MV-4-11 (cell line): ENCODE data around the gene FAM83G.
"Not testable (repeated sequence)": the region's sequence is repeated elsewhere in the genome, so short reads cannot be mapped to it uniquely, and the experiment has no call there.

Experiments
- DNase-seq: peaks from one replicate; lab custom pipeline; 2025; lab: John Stamatoyannopoulos, UW

The FAM83G gene, protein sequence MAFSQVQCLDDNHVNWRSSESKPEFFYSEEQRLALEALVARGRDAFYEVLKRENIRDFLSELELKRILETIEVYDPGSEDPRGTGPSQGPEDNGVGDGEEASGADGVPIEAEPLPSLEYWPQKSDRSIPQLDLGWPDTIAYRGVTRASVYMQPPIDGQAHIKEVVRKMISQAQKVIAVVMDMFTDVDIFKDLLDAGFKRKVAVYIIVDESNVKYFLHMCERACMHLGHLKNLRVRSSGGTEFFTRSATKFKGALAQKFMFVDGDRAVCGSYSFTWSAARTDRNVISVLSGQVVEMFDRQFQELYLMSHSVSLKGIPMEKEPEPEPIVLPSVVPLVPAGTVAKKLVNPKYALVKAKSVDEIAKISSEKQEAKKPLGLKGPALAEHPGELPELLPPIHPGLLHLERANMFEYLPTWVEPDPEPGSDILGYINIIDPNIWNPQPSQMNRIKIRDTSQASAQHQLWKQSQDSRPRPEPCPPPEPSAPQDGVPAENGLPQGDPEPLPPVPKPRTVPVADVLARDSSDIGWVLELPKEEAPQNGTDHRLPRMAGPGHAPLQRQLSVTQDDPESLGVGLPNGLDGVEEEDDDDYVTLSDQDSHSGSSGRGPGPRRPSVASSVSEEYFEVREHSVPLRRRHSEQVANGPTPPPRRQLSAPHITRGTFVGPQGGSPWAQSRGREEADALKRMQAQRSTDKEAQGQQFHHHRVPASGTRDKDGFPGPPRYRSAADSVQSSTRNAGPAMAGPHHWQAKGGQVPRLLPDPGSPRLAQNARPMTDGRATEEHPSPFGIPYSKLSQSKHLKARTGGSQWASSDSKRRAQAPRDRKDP

DNA sequence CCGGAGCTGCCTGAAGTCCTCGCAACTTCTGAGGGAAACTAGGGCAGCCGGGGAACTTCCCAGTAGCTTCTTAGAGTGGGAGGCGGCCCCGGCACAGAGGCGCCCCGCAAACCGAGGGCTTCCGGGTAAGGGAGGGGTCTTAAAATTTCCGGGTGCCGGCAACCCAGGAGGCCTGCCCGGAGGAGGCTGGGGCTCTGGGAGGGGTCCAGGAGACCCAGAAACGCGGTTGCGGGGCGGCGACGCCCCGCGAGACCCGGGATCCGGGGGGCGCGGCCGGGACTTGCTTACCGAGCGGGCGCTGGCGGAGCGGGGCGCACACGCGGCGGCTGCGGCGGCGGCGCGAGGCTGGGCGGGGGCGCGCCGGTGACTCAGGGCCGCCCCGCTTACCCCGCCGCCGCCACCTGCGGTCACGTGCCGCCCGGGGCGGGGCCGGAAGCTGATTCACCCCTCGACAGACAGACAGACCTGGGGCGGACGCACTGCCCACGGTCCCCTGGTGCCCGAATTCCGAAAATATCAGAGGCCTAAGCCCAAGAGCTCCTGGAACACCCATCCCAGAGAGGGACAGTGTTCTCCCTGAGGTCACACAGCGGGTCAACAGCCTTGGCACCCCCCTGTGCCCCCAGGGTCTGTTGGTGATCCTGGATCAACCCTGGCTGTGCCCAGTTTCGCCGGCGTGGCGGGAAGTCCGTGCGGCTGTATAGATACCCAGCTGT, at the start of gene FAM83G:
Gene FAM83G (minus strand): TSS at position 344 of the 716 bp plus-strand sequence. CDS start 723 bp downstream, outside the sequence.
- DNase-seq, result peak; percentile 65

DNA sequence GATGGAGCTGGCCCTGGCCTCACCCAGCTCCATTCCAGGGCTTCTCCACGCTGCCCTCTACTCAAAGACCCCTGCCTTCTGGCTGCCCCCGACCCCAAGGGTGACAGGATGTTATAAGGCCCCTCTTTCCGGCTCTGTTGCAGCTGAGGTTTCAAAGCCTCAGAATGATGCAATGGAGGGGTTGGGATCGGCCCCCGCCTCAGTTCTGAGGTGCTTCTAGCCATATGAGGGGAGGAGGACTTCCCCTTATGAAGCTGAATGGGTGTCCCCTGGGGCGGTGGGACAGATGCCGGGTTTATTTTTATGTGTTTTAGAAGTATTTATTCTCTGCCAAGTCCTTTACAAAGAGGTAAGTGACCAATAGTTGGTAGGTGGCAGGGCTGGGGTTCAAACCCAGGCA, 44.3 kb upstream of the FAM83G start:
- DNase-seq, result not testable (repeated sequence)

DNA sequence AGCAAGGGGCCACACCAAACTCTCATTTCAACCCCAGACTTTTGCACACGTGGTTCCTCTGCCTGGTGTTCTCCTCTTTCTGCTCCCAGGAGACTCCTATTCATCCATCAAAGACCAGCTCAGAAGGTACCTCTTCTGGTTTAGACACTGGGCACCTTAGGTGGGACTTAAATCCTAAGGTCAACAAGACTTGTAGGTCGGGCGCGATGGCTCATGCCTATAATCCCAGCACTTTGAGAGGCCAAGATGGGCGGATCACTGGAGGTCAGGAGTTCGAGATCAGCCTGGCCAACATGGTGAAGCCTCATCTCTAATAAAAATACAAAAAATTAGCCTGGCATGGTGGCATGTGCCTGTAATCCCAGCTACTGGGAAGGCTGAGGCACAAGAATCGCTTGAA, 42.9 kb upstream of the FAM83G start:
- not testable (repeated sequence) for DNase-seq

DNA sequence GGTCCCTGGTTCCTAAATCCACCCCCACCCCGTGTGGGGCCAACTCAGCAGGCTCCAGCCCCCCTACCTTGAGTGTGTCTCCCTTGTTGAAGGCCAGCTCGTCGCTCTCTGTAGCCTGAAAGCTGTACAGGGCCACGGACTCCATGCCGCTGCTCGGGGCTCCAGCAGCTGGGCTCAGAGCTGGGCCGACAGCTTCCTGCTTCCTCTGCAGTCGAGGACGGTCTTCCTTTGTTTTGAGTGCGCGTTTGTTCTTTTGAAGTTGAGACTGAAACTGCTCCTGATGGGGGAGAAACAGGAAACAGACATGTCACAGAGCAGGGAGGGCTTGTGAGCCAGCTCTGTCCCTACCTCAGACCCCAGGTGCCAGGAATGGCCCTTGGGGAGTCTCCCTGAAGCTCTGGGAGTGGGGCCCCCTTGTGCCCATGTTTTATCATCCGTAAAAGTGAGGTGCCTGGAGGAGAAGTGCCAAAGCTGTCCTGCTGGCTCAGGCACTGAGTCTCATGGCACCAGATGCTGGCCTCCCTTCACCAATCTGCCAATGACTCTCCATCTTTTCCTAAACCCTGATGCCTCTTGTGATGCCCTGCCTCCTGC, 42.3 kb upstream of the FAM83G start, which contains the start of gene GRAP:
Gene GRAP (minus strand): TSS at position 176 of the 594 bp plus-strand sequence. CDS start 31 bp downstream, at position 145.
- DNase-seq, result not testable (repeated sequence)

DNA sequence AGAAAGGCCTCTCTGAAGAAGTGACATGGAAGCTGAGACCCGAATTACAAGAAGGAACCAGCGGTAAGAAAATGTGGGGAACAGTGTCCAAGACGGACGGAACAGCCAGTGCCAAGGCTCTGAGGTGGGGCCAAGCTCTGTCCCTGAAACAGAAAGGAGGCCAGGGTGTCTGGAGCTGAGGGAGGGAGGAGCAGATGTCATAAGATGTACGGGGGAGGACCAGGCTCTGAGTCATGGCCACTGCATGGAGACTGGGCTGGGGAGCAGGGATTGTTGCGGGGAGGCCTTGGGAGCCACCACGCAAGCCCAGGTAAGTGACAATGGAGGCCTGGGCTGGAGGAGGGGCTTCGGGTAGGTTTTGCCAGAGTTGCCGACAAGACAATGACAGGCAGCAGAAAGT, 40.1 kb upstream of the FAM83G start:
- DNase-seq, result not testable (repeated sequence)

DNA sequence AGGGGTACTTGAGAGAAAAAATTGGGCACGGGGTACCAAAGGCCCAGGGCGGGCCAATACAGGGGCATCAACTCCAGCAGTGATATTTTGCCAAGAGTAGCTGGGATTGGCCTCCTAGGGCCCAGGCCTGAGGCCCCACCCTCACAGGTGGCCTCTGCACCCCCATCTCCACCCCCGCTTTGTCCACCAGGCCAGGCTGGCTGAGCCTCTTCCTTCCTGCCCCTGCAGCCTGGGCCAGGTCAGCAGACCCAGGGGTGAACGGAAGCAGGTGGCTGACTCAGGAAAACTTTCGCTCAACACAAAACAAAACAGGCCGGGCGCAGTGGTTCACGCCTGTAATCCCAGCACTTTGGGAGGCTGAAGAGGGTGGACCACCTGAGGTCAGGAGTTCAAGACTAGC, 38.5 kb upstream of the FAM83G start:
- not testable (repeated sequence) for DNase-seq

DNA sequence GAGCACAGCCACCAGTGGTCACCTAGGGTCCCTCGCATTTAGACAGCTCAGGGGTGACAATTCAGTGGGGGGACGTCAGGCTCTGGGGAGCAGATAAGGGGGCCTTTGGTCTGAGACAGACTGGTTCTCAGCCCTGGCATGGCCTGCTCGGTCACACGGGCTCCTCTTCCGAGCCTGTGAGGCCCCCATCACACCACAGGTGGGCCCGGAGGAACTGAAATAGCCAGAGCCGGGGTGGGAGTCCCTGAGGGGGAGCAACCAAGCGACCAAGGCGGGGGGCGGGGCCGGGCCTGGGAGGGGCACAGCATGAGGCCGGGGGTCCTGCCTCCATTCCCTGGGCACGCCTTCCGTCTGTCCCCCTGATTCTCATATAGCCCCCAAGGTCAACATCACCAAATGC, 37.8 kb upstream of the FAM83G start:
- not testable (repeated sequence) for DNase-seq

DNA sequence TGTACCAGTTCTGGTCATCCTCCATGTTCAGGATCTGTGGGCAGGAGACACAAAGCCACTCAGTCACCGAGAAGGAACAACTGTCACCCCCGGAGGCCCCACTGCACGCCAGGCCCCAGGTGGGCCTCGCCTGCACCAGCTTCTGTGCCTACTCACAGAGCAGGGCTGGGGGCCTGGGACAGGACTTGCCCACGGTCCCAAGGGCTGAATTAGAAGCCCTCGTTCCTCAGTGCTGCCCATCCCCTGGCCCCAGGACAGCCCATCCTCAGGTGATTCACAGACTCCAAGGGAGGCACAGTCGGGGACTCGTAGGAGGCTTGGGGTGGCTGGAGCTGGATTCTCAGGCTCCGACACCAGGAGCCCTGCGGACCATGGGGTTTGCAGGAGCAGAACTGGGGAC, 37.3 kb upstream of the FAM83G start:
- DNase-seq, result not testable (repeated sequence)

DNA sequence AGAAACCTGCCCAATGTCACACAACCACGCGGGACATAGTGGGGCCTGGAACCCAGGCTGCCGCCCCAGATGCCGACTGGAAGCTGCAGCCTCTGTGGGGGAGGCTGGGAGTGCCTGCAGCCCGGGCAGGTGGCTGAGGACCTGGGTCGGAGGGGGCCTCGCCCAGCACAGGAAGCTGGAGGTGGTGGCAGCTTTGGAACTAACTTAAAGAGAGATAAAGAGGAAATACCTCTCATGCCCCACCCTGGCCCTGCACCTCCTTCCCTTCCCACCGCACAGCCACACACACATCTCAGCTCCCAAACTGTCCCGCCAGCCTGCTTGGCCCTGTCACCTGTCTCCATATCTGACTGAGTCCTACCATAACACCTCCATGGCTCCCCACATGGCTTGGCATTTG, 35.8 kb upstream of the FAM83G start:
- not testable (repeated sequence) for DNase-seq

DNA sequence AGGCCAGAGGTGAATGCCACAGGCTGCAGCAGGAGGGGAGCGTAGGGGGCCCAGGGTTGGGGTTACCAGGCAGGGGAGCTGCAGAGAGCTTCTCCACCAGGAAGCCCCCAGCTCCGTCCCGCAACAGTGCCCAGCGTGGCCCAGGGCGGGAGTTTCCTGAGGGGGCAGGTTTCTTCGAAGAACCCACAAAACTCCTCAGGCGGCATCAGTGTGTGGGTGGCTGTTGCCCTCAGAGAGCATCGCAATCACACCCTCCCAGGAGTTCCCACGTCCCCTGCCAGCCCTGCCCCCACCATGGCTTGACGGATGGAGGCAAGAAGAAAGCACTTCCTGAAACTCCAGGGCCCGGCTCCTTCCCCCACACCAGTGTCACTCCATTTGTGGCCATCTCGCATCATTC, 34.2 kb upstream of the FAM83G start:
- not testable (repeated sequence) for DNase-seq

DNA sequence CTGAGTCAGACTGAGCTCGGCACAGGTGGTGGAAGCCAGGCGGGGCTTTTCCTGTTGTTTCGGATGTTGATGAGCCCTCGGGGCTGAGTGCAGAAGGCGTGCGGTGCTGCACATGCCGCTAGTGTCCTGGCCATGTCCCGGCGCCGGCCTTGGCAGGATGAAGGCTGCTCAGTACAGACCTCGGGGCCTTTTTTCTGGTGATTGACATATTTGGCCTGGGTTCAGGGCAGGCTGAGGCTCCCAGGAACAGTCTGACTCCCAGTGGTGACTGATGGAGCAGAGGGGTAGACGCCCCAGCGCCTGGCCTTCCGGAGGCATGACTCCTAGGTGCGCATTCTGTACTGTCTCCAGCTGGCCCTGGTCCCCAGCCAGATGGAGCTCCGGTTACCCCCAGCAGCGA, 33.4 kb upstream of the FAM83G start:
- not testable (repeated sequence) for DNase-seq

DNA sequence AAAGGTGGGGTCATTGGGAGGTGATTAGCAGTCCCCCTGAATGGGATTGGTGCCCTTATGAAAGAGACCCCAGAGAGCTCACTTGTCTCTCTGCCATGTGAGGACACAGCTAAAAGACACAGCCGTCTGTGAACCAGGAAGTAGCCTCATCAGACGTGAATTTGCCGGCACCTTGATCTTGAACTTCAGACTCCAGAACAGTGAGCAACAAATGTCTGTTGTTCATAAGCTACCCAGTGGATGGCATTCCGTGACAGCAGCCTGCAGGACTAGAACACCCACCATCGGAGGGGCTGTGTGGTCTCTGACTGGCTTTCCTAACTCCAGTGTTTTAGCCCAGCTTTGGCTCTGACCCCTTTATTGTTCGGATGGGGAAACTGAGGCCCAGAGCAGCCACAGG, 33.0 kb upstream of the FAM83G start:
- DNase-seq, result not testable (repeated sequence)

DNA sequence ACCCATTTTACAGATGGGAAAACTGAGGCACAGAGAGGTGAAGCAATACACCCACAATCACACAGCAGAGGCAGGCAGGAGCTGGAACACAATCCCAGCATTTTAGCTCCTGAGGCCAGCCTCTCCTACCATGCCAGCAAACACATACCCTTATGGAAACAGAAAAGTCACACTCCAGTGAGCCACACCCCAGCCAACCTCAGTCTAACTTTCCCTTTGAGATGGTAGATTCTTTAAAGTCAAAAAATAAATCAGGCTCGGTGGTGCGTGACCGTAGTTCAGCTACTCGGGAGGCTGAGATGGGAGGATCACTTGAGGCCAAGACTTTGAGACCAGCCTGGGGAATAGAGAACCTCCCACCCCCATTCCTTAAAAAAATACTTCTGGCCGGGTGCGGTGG, 31.6 kb upstream of the FAM83G start:
- not testable (repeated sequence) for DNase-seq

DNA sequence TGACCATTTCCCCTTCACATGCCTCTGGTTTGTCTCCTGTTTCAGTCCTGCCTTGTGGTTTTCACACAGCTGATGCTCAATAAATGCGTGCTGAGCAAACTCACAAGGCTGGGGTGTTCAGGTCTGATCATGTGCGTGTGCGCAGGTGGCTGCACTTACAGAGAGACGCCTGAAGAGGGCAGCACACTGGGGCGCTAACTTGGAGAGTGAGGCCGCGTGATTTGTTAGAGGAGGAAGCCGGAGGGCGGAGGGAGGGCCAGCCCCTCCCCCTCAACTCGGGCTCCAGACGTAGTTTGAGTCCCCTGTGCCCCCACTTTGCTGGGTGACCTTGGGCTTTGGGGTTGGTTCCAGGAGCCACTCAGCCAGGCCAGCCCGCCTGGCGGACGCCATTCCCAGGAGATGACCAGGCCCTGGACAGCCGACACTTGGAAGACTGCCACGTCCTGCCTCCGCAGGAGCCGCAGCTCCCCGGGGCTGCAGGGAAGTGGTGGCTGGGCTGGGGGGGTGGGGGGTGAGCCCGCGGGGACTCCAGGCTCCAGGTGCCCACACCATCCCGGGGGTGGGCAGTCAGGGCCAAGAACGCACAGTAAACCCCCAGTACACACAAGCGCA, 27.9 kb upstream of the FAM83G start:
- not testable (repeated sequence) for DNase-seq

DNA sequence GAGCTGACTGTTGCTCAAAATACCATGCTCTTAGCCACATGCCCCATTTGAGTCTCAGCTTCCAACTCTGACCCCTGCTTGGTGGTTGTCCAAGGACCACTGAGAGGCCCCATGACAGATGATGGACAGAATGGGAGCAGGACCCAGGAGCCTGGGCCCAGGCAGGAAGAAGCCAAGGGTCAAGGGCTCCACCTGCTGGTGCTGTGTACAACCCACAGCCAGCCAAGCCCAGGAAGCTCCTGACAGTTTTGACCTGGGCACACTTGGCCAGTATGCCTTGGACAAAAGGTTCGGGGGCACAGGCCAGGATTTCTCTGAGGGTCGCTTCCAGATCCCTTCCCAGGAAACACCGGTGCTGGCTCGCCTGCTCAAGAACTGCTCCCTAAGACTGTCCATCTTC, 27.2 kb upstream of the FAM83G start:
- not testable (repeated sequence) for DNase-seq

DNA sequence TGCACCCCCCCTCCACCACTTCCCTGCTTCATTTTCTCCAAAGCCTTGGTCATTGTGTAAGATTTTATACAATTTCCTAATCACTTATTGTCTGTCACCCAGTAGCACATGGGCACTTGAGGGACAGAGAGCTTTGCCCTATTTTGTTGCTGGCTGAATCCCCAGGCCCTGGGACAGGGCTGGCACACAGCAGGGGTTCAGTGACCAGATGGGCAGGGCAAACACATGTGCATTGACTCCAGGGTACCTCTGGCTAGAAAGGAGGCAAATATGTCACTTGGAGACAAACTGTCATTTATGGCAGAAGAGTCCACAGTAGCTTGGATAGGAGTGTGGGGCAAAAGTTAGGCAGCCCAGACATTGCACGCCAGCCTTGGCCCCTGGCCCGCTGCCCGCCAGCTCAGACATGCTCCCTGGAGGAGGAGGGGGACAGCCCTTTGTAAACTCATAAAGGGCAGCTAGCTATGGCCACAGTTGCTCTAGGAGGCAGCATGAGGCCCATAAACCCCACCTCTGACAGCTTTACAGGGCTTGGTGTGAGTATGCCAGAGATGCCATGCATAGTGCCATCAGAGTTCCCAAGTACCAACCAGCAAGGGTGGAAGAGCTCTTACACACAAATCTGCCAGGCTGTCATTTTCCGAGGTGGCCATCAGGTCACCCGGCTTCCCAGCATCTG, 26.3 kb upstream of the FAM83G start:
- DNase-seq, result not testable (repeated sequence)

DNA sequence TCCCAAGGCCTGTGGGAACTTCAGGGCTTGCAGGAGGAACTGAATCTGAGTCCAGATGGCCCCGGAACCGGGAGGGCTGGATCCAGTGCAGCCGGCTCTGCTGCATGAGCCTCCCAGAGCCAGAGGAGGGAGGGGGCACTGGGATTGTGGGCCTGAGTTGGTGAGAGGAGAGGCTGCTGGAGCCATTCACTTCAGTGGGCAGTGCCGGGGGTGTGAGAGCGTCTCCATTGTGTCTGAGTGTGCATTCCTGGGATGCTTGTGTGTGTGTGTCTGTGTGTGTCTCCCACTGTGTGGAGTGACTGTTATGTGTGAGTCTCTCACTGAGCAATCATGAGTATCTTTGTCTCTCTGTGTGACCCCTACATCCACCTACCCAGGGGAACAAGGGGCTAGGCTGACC, 25.2 kb upstream of the FAM83G start:
- DNase-seq, result not testable (repeated sequence)

DNA sequence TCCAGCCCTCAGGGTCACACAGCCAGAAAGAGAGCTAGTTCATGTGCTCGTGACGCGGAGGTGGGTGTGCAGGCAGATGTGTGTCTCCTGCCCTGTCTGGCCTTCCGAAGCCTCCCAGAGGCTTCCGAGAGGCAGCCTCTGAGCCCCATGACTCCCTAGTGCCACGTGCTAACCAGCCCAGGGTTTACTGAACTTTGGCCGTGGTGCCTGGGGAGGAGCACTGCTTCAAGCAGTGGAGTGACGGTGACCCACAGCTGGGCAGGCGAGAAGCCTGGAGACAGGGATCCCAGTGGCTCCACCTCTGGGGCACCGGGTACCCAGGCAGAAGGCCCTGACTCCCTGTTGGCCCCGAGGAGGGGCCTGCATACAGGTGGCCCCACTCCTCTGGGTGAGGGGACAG, 24.1 kb upstream of the FAM83G start:
- not testable (repeated sequence) for DNase-seq

DNA sequence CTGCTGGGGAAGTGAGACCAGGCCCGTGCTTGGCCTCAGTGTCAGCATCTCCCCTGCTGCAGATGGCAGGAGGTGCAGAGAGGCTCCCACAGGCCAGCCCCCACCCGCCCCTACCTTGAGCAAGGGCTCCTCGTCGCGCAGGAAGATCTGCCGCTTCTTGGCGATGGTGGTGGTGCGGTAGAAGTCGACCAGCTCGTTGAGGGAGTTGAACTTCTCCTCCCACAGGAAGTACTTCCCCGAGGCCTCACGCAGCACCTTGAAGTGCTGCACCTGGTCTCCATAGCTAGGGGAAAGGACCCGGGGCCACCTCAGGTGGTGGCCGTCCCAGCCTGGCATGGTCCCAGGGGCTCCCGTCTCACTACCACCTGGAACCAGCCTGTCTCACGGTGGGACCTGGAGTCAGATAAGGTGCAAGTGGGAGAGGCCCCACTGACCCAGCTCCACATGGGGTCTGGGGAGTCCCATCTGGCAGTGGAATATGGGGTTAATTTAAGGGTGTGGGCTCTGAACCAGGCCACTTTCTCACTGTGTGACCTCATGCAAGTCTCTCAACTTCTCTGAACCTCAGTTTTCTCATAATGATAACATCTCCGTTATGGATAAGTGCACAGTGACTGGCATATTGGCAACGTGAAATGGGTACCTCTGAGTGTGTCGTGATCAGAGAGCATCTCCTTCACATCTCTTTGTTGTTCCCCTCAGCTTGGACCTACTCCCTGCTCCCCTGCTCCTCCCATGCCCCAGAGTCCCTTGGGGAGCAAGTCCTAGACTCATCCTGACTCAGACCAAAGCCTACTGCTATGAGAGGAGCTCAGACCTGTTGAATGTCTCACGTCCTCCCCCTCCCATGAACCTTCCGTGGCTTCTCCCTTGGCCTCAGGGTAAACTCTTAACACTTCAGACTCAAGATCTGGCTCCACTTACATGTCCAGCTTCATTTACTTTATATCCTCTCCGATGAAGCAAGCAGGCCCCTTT, 19.8 kb upstream of the FAM83G start:
- peak; percentile 11 for DNase-seq
